HEK293 (cell line): ENCODE data around the gene CASP6.

Experiments used
- CTCF ChIA-PET: fragments of 350-600 bp; formaldehyde crosslinking; extraction: SDS; loops from one replicate; lab custom pipeline; 2021; ENCODE audit warnings: antibody characterized with exemption; lab: Yijun Ruan, JAX
- POLR2A ChIA-PET: fragments of 300-600 bp; formaldehyde crosslinking; extraction: SDS; loops from one replicate; lab custom pipeline; 2020; ENCODE audit warnings: antibody characterized with exemption, inconsistent platforms; lab: Yijun Ruan, JAX
- H3K27ac ChIP-seq: fragments of 200-500 bp; sonication (Bioruptor generic); 2 replicates; pipeline ENCODE4 v1.5.1; 2014; ENCODE audit warnings: low read depth, low read length, control low read depth, inconsistent platforms; ENCODE audit errors: extremely low read depth
- H3K36me3 ChIP-seq, 2 experiments: fragments of 200-500 bp in 1 of 2; sonication (Bioruptor generic) in 1 of 2; 1 replicate in 1 of 2; 2 replicates in 1 of 2; pipeline ENCODE4 v1.5.1; 2014 to 2017; ENCODE audit warnings: inconsistent platforms in 2 of 2, low read length in 2 of 2; ENCODE audit not compliant: control insufficient read depth in 2 of 2, insufficient read depth in 1 of 2
- H3K4me1 ChIP-seq: fragments of 200-500 bp; sonication (Bioruptor generic); 2 replicates; pipeline ENCODE4 v1.5.1; 2014; ENCODE audit warnings: mild to moderate bottlenecking, low read length, inconsistent platforms; ENCODE audit not compliant: control insufficient read depth, insufficient read depth
- H3K4me3 ChIP-seq: 2 replicates; pipeline ENCODE4 v1.5.1; 2011; ENCODE audit warnings: low read depth, mild to moderate bottlenecking, control low read depth, low read length, moderate library complexity
- H3K9me3 ChIP-seq: fragments of 200-500 bp; sonication (Bioruptor generic); 2 replicates; pipeline ENCODE4 v1.5.1; 2014; ENCODE audit warnings: low read depth, low read length, inconsistent platforms; ENCODE audit not compliant: control insufficient read depth, insufficient read depth
- AEBP2 ChIP-seq: fragments of 450-650 bp; formaldehyde crosslinking; IDR thresholded peaks from 2 replicates; pipeline ENCODE4 v1.5.1; 2016; ENCODE audit warnings: missing biosample characterization, missing genetic modification characterization, borderline replicate concordance
- EGR2 ChIP-seq: fragments of 450-650 bp; formaldehyde crosslinking; IDR thresholded peaks from 2 replicates; pipeline ENCODE4 v1.5.1; 2016; ENCODE audit warnings: low read depth, missing biosample characterization, missing genetic modification characterization
- IKZF3 ChIP-seq: fragments of 450-650 bp; IDR thresholded peaks from 2 replicates; pipeline ENCODE4 v1.5.0; 2018; ENCODE audit warnings: missing biosample characterization, mild to moderate bottlenecking, missing genetic modification characterization, moderate library complexity
- KLF16 ChIP-seq: fragments of 450-650 bp; formaldehyde crosslinking; IDR thresholded peaks from 2 replicates; pipeline ENCODE4 v1.5.1; 2017; ENCODE audit warnings: missing biosample characterization, missing genetic modification characterization
- KLF7 ChIP-seq: fragments of 450-650 bp; formaldehyde crosslinking; IDR thresholded peaks from 2 replicates; pipeline ENCODE4 v1.5.1; 2016; ENCODE audit warnings: missing biosample characterization, missing genetic modification characterization, borderline replicate concordance
- PRDM10 ChIP-seq: fragments of 450-650 bp; formaldehyde crosslinking; IDR thresholded peaks from 2 replicates; pipeline ENCODE4 v1.5.1; 2016; ENCODE audit warnings: missing biosample characterization, missing genetic modification characterization
- YY1 ChIP-seq: fragments of 450-650 bp; formaldehyde crosslinking; IDR thresholded peaks from 2 replicates; pipeline ENCODE4 v1.5.1; 2018; ENCODE audit warnings: missing biosample characterization, missing genetic modification characterization
- ZNF16 ChIP-seq: fragments of 450-650 bp; formaldehyde crosslinking; IDR thresholded peaks from 2 replicates; pipeline ENCODE4 v1.5.1; 2016; ENCODE audit warnings: low read depth, missing biosample characterization, missing genetic modification characterization
- ZNF19 ChIP-seq: fragments of 450-650 bp; formaldehyde crosslinking; IDR thresholded peaks from 2 replicates; pipeline ENCODE4; 2016; ENCODE audit warnings: missing biosample characterization, missing genetic modification characterization, low read depth
- ZNF223 ChIP-seq: fragments of 450-650 bp; formaldehyde crosslinking; IDR thresholded peaks from 2 replicates; pipeline ENCODE4 v1.5.1; 2016; ENCODE audit warnings: missing biosample characterization, missing genetic modification characterization
- ZNF362 ChIP-seq: fragments of 450-650 bp; formaldehyde crosslinking; IDR thresholded peaks from 2 replicates; pipeline ENCODE4 v1.5.1; 2016; ENCODE audit warnings: missing biosample characterization, missing genetic modification characterization
- ZNF426 ChIP-seq: fragments of 450-650 bp; formaldehyde crosslinking; IDR thresholded peaks from 2 replicates; pipeline ENCODE4 v1.5.1; 2017; ENCODE audit warnings: missing biosample characterization, missing genetic modification characterization, mild to moderate bottlenecking, inconsistent platforms, moderate library complexity
- ZNF501 ChIP-seq: fragments of 450-650 bp; formaldehyde crosslinking; IDR thresholded peaks from 2 replicates; pipeline ENCODE4 v1.5.1; 2016; ENCODE audit warnings: missing biosample characterization, missing genetic modification characterization
- ZNF555 ChIP-seq: fragments of 450-650 bp; formaldehyde crosslinking; conservative IDR thresholded peaks from 2 replicates; pipeline ENCODE4 v1.5.1; 2017; ENCODE audit warnings: missing biosample characterization, mild to moderate bottlenecking, missing genetic modification characterization, inconsistent platforms
- ZNF571 ChIP-seq: fragments of 450-650 bp; formaldehyde crosslinking; IDR thresholded peaks from 2 replicates; pipeline ENCODE4 v1.5.0; 2017; ENCODE audit warnings: missing biosample characterization, missing genetic modification characterization
- ZNF585B ChIP-seq: fragments of 450-650 bp; formaldehyde crosslinking; IDR thresholded peaks from 2 replicates; pipeline ENCODE4 v1.5.1; 2016; ENCODE audit warnings: missing biosample characterization, missing genetic modification characterization
- ZNF658 ChIP-seq: fragments of 450-650 bp; formaldehyde crosslinking; IDR thresholded peaks from 2 replicates; pipeline ENCODE4; 2016; ENCODE audit warnings: missing biosample characterization, missing genetic modification characterization
- ZNF701 ChIP-seq: fragments of 450-650 bp; formaldehyde crosslinking; IDR thresholded peaks from 2 replicates; pipeline ENCODE4 v1.5.1; 2016; ENCODE audit warnings: missing biosample characterization, missing genetic modification characterization
- TF ChIP-seq, protein P1 (sequence below): fragments of 450-650 bp; formaldehyde crosslinking; IDR thresholded peaks from 2 replicates; pipeline ENCODE4 v1.5.1; 2016; ENCODE audit warnings: missing biosample characterization, missing genetic modification characterization
- TF ChIP-seq, protein P2 (sequence below): fragments of 450-650 bp; IDR thresholded peaks from 2 replicates; pipeline ENCODE4 v1.5.1; 2018; ENCODE audit warnings: missing biosample characterization, mild to moderate bottlenecking, missing genetic modification characterization
- TF ChIP-seq, protein P3 (sequence below): fragments of 450-650 bp; formaldehyde crosslinking; IDR thresholded peaks from 2 replicates; pipeline ENCODE4 v1.5.1; 2016; ENCODE audit warnings: missing biosample characterization, missing genetic modification characterization

Gene CASP6

GRCh38 chr4:109733728-109734127 lies 30.5 kb upstream of the CASP6 start (continued):
- TF ChIP-seq ZNF571 (tag by site-specific recombination) (no peak), ZNF223 (tag by site-specific recombination) (no peak), KLF16 (tag by site-specific recombination) (no peak), ZNF555 (tag by site-specific recombination) (no peak), YY1 (no peak), KLF7 (tag by site-specific recombination) (no peak), ZNF501 (tag by site-specific recombination) (no peak)

DNA sequence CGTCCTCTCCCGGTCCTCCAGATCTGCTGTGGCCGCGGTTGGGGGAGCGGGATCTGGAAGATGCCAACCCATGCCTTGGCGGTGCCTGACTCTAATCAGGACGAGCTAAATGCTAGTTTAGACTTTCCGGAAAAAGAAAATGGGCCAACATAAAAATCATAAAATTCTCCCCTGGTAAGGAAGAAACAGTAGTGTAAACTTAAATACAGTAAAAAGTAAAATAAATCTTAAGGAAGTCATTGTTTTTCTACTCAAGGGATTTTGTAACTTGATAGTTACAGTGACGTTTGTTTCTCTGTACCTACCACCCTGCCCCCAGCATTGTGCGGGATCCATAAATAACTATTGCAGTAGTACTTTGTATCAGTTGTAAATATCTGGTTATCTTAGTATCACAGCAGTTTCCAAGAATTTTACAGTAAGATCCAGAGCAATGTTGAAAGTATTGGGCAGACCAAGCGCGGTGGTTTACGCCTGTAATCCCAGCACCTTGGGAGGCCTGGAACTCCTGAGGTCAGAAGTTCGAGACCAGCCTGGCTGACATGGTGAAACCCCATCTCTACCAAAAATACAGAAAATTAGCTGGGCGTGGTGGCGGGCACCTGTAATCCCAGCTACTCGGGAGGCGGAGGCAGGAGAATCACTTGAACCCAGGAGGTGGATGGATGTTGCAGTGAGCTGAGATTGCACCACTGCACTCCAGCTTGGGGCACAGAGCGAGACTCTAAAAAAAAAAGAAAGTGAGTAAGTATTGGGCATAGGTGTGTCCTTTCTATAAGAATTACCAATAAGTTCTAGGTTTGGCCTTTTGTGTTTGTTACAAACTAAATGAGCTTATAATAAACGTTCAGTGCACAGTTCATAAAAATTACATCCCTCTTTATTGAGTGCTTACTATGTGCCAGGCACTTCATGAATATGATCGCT lies 27.6 kb upstream of the CASP6 start:
- Histone ChIP-seq H3K4me3 (peak overlapping the region; percentile 57), H3K36me3 (peaks cover 0 to 7% of the 10 kb centered on the region in 2 experiments; a peak in 1 of 3 replicates), H3K4me1 (no peaks in the 10 kb centered on the region), H3K9me3 (no peaks in the 10 kb centered on the region), H3K27ac (no peak overlapping the region; the same call in 1 of the 2 replicates)
- CTCF ChIA-PET = interaction anchor here (0.5 kb wide), 1 partner anchor 31 kb away, joined by 5 read pairs; no protein-coding TSS in a partner anchor
- POLR2A ChIA-PET = interaction anchor here (0.6 to 1.5 kb wide), 2 partner anchors 27 to 84 kb away, joined by 3 to 6 read pairs; partner anchors contain the start of gene CASP6
- TF ChIP-seq ZNF16 (tag by site-specific recombination) = no peak
- TF ChIP-seq ZNF701 (tag by site-specific recombination) = no peak
- 0 out of 2 replicates have a peak, but pooled peaks have one; percentile 39 for TF ChIP-seq IKZF3 (tag by site-specific recombination)
- TF ChIP-seq ZNF585B (tag by site-specific recombination) = no peak
- TF ChIP-seq PRDM10 (tag by site-specific recombination) = peak; percentile 80
- TF ChIP-seq ZNF658 (tag by site-specific recombination) = no peak
- no peak for TF ChIP-seq ZNF362
- TF ChIP-seq EGR2 = no peak
- TF ChIP-seq ZNF426 (tag by site-specific recombination) = no peak
- no peak for TF ChIP-seq AEBP2
- TF ChIP-seq, protein P1, sequence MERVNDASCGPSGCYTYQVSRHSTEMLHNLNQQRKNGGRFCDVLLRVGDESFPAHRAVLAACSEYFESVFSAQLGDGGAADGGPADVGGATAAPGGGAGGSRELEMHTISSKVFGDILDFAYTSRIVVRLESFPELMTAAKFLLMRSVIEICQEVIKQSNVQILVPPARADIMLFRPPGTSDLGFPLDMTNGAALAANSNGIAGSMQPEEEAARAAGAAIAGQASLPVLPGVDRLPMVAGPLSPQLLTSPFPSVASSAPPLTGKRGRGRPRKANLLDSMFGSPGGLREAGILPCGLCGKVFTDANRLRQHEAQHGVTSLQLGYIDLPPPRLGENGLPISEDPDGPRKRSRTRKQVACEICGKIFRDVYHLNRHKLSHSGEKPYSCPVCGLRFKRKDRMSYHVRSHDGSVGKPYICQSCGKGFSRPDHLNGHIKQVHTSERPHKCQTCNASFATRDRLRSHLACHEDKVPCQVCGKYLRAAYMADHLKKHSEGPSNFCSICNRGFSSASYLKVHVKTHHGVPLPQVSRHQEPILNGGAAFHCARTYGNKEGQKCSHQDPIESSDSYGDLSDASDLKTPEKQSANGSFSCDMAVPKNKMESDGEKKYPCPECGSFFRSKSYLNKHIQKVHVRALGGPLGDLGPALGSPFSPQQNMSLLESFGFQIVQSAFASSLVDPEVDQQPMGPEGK = no peak
- TF ChIP-seq, protein P2, sequence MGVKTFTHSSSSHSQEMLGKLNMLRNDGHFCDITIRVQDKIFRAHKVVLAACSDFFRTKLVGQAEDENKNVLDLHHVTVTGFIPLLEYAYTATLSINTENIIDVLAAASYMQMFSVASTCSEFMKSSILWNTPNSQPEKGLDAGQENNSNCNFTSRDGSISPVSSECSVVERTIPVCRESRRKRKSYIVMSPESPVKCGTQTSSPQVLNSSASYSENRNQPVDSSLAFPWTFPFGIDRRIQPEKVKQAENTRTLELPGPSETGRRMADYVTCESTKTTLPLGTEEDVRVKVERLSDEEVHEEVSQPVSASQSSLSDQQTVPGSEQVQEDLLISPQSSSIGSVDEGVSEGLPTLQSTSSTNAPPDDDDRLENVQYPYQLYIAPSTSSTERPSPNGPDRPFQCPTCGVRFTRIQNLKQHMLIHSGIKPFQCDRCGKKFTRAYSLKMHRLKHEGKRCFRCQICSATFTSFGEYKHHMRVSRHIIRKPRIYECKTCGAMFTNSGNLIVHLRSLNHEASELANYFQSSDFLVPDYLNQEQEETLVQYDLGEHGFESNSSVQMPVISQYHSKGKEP (tag by site-specific recombination) = no peak
- TF ChIP-seq ZNF19 (tag by site-specific recombination) = no peak
- TF ChIP-seq, protein P3, sequence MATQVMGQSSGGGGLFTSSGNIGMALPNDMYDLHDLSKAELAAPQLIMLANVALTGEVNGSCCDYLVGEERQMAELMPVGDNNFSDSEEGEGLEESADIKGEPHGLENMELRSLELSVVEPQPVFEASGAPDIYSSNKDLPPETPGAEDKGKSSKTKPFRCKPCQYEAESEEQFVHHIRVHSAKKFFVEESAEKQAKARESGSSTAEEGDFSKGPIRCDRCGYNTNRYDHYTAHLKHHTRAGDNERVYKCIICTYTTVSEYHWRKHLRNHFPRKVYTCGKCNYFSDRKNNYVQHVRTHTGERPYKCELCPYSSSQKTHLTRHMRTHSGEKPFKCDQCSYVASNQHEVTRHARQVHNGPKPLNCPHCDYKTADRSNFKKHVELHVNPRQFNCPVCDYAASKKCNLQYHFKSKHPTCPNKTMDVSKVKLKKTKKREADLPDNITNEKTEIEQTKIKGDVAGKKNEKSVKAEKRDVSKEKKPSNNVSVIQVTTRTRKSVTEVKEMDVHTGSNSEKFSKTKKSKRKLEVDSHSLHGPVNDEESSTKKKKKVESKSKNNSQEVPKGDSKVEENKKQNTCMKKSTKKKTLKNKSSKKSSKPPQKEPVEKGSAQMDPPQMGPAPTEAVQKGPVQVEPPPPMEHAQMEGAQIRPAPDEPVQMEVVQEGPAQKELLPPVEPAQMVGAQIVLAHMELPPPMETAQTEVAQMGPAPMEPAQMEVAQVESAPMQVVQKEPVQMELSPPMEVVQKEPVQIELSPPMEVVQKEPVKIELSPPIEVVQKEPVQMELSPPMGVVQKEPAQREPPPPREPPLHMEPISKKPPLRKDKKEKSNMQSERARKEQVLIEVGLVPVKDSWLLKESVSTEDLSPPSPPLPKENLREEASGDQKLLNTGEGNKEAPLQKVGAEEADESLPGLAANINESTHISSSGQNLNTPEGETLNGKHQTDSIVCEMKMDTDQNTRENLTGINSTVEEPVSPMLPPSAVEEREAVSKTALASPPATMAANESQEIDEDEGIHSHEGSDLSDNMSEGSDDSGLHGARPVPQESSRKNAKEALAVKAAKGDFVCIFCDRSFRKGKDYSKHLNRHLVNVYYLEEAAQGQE (tag by site-specific recombination) = no peak
